G401 (cell line): ENCODE data around the gene NTF4. TPM values are rescaled to one million over a fixed set of nuclear protein-coding genes. Genes with fewer than 3 reads are reported as not detected.
A peak's percentile ranks its signal among the peaks of the same experiment; 100 is the strongest.
"Not testable (repeated sequence)": the region's sequence is repeated elsewhere in the genome, so short reads cannot be mapped to it uniquely, and the experiment has no call there.

Source experiments
- DNase-seq: peaks from one replicate; pipeline ENCODE4 v3.0.0-alpha.2; 2015; ENCODE audit warnings: low spot score
- in situ Hi-C: cut with HindIII; loops from 2 replicates; pipeline ENCODE4 v1.10.0; 2016; ENCODE audit warnings: low sequenced_read_pairs, mixed read lengths
- total RNA-seq: library from RNA; depleted of rRNA; stranded (reverse); fragments of >200 nt; shearing (Covaris generic); gene quantifications from 2 replicates; pipeline ENCODE4 v1.2.3, GENCODE V29; 2014

Gene NTF4
- total RNA-seq, 1 experiment from 2014 or later, result 11.5 TPM

GRCh38 chr19:49094505-49095482 lies 30.2 kb upstream of the NTF4 start:
- in situ Hi-C loops, result no loop called here
- DNase-seq, result peak; percentile 59

DNA sequence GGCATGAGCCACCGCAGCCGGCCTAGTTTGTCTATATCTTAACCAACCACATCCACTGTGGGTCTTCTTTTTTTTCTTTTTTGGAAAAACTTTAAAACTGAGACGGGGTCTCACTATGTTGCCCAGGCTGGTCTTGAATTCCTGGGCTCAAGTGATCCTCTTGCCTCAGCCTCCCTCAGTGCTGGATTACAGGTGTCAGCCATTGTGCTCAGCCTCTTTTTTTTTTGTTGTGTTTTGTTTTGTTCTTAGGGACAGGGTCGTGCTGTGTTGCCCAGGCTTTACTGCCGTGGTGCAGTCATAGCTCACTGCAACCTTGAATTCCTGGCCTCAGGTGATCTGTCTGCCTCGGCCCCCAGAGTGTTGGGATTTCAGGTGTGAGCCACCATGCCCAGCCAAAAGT lies 28.1 kb upstream of the NTF4 start:
- in situ Hi-C loops, result no loop called here

GRCh38 chr19:49091391-49092038 lies 26.9 kb upstream of the NTF4 start:
- in situ Hi-C loops, result no loop called here
- DNase-seq, result no peak

More for the DNA sequence above, 28.1 kb upstream of the NTF4 start:
- DNase-seq, result no peak

DNA sequence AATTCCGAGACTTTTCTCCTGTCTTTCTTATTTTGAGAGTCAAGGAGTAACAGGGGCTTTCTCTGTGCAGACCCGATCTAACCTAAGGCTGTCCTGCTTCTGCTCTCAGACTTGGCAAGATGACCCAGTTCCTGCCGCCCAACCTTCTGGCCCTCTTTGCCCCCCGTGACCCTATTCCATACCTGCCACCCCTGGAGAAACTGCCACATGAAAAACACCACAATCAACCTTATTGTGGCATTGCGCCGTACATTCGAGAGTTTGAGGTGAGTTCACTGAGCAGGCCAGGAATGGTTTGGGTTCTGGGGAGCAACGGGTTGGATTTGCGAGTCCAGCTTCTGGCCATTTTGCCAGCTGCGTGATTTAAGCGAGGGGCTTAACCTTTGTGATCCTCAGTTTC lies 21.7 kb upstream of the NTF4 start:
- in situ Hi-C loops, result no loop called here
- no peak for DNase-seq

DNA sequence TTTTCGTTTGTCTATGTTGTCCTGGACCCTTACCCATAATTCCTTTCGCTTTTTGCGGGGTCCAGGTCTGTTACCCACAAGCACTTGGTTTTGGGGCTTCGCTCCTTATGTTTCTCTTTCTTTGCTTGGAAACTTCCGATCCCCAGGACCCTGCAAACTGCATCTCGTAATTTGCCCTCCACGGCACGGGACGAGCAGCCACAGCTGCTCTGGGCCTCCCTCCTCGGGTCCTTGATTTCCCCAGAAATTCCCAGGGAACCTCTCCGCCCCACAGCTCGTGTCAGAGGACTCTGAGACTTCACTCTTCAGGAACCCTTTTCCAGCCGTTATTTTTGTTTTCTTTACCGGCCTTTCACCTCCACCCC lies 21.2 kb upstream of the NTF4 start:
- no peak for DNase-seq
- in situ Hi-C loops, result no loop called here

GRCh38 chr19:49085020-49085867 lies 20.6 kb upstream of the NTF4 start, which contains the start of gene SNRNP70:
TSS of gene SNRNP70 (plus strand) at chr19:49085451. CDS start at chr19:49086415, 964 bp downstream.
- in situ Hi-C loops, result no loop called here
- DNase-seq, result peak; percentile 98

DNA sequence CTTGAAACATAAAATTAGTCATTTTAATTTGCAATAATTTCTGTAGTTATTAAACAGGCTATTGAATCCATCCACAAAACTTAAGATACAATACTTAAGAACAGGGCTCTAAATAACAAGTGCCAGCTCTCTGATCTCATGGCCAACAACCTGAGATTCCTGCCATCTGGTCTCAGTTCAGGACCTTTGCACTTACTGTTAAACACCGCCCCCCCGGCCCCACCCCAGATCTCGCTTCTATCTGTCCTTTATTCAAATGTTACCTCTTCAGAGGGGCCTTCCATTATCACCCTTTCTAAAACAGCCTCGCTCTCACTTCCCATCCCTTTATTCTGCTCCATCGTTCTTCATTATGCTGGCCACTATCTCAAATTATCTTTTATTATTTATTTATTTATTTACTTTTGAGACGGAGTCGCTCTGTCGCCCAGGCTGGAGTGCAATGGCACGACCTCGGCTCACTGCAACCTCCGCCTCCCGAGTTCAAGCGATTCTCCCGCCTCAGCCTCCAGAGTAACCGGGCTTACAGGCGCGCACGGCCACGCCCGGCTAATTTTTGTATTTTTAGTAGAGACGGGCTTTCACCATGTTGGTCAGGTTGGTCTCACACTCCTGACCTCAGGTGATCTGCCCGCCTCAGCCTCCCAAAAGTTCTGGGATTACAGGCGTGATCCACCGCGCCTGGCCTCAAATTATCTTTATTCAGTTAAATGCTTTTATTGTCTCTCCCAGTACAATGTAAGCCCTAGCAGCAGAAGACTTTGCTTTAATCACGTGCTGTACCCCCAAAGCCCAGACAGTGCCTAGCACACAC lies 19.8 kb upstream of the NTF4 start:
- DNase-seq, result no peak
- in situ Hi-C loops, result no loop called here

GRCh38 chr19:49081273-49081672 lies 16.7 kb upstream of the NTF4 start:
- no peak for DNase-seq
- in situ Hi-C loops, result no loop called here

- DNase-seq, result no peak
- in situ Hi-C loops, result no loop called here
Observed at GRCh38 chr19:49080392-49080791, 15.8 kb upstream of the NTF4 start.

DNA sequence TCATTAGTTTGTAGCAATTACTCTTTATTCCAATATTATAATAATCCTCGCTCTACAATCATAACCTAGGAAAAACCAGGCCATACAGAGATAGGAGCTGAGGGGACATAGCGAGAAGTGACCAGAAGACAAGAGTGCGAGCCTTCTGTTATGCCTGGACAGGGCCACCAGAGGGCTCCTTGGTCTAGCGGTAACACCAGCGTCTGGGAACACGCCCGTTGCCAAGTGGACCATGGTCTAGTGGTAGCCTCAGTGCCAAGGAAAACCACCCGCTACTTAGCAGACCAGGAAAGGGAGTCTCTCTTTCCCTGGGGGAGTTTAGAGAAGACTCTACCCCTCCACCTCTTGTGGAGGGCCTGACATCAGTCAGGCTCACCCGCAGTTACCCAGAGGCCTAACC lies 10.3 kb upstream of the NTF4 start:
- in situ Hi-C loops, result not testable (repeated sequence)
- peak; percentile 81 for DNase-seq

GRCh38 chr19:49073514-49074378 lies 9.1 kb upstream of the NTF4 start:
- peak; percentile 21 for DNase-seq
- in situ Hi-C loops, result no loop called here

DNA sequence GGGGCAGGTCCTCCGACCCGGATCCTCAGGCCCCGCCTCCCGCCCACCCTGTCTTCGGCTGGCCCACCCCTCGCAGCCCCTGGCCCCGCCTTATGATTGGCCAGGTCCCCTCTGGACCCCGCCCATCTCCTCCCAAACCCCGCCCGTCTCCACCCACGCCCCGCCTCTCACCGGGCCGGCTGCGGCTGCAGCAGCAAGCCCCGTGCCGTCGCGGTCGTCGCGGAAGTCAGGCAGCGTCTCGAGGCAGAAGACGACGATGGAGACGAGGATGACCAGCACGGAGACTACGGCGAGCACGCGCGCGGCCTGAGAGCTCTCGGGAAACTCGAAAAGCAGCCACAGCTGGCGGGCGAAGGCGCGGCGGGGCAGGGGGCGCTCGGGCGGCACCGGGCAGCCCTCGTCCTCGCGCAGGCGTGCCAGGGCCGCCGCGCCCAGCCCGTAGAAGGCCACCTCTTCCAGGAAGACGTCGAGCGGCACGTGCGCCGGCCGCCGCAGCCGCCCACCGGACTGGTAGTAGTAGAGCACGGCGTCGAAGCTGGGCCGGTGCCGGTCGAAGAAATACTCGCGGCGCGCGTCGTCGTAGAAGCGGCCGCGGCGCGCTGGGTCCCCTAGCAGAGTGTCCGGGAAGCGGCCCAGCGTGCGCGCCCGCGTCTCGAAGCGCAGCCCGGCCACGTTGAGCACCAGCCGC lies 7.4 kb upstream of the NTF4 start:
- DNase-seq, result no peak
- in situ Hi-C loops, result no loop called here

DNA sequence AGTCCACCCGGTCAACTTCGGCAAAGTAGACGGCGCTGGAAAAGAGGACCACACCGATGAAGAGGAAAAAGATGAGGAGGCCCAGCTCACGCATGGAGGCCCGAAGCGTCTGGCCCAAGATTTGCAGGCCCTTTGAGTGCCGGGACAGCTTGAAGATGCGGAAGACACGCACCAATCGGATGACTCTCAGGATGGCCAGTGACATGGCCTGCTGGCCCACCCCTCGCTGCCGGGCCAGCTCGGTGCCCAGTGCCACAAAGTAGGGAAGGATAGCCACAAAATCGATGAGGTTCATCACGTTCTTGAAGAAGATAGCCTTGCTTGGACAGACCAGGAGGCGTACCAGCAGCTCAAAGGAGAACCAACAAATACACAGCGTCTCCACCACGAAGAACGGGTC lies 5.8 kb upstream of the NTF4 start:
- in situ Hi-C loops, result no loop called here
- DNase-seq, result no peak

- in situ Hi-C loops, result no loop called here
- DNase-seq, result no peak
Observed at GRCh38 chr19:49069026-49069425, 4.4 kb upstream of the NTF4 start.

GRCh38 chr19:49067554-49067953 lies 2.9 kb upstream of the NTF4 start:
- DNase-seq, result no peak
- in situ Hi-C loops, result no loop called here

DNA sequence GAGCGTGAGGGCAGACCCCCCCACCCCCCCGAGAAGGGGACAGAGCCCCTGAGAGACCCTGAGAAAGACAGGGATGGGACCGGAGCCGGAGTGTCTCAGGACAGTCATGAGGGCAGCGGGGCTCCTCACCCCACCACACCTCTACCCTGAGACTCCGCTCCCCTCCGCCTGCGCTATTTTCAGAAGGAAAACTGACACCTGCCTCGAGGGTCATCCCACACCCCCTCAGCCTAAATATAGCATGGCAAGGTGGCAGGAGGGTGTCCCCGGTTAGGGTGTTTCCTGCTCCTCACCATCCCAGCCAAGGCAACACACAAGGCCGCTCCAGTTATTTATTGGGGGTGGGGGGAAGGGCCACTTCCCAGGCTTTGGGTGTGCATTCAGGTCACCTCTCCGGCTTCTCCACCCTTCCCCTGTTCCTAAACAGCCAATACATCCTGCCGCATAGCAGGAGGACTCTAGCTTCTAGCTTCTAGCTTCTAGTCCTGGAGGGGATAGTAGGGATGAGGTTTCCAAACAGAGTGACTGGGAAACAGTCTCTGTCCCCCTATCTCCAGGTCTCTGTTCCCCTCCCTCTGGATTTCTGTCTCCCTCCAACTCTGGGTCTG lies 1.4 kb upstream of the NTF4 start:
- DNase-seq, result peak; percentile 22
- in situ Hi-C loops, result no loop called here

- in situ Hi-C loops, result no loop called here
- DNase-seq, result no peak
Observed at GRCh38 chr19:49064029-49064629, 489 bp downstream of the NTF4 start.
